Diencephalon (tissue), 1 donor: Measurements from ENCODE around the gene ABHD12. TPM values are rescaled to one million over a fixed set of nuclear protein-coding genes. Genes with fewer than 3 reads are reported as not detected.

Experiments used
- small RNA-seq: library from RNA; depleted of rRNA; stranded (forward); fragments of <200 nt; gene quantifications from one replicate; pipeline ENCODE3, GENCODE V24; 2014
- total RNA-seq: library from RNA; depleted of rRNA; stranded (reverse); fragments of >200 nt; gene quantifications from one replicate; pipeline ENCODE4 v1.2.3, GENCODE V29; 2014

ABHD12 gene
- 69.2 TPM for total RNA-seq

GRCh38 chr20:25390538-25391528 is at the start of gene ABHD12:
Gene ABHD12, minus strand, starts transcription at chr20:25390835. Its CDS starts 132 bp downstream, at chr20:25390703.

GRCh38 chr20:25407311-25408169 is 16.9 kb upstream of the ABHD12 start, which contains the start of gene GINS1:
Gene GINS1, plus strand, starts transcription at chr20:25407673. Its CDS starts 148 bp downstream, at chr20:25407821.

Small RNA genes lying within 50 kb of the gene (small RNA-seq; reads per million reads assigned to genes)
- not detected for gene AL121772.2

Other genes starting within 250 kb of the ABHD12 start
- gene ENTPD6, start 195.1 kb downstream of the ABHD12 start, total RNA-seq = 64.1 TPM
- gene PYGB, start 142.8 kb downstream of the ABHD12 start, total RNA-seq = 100 TPM
- 14.1 TPM for gene GINS1, start 16.8 kb upstream of the ABHD12 start, total RNA-seq
- gene NINL, start 194.7 kb upstream of the ABHD12 start, total RNA-seq = 22.1 TPM
- gene NANP, start 233.2 kb upstream of the ABHD12 start, total RNA-seq = 8.5 TPM